IPS-20b (cell line): ENCODE measurements around the gene ANKRD28.

Experiments
- H3K27ac ChIP-seq: one replicate; pipeline ENCODE4 v1.5.1; 2013; ENCODE audit warnings: low read length
- H3K27me3 ChIP-seq: 2 replicates; pipeline ENCODE4 v1.6.1; 2013; ENCODE audit warnings: mild to moderate bottlenecking, low read length, inconsistent platforms; ENCODE audit not compliant: insufficient read depth
- H3K36me3 ChIP-seq: 2 replicates; pipeline ENCODE4 v1.6.1; 2013; ENCODE audit warnings: low read depth, mild to moderate bottlenecking, inconsistent platforms, low read length, moderate library complexity; ENCODE audit not compliant: insufficient read depth
- H3K4me1 ChIP-seq: 2 replicates; pipeline ENCODE4 v1.6.1; 2013; ENCODE audit warnings: mild to moderate bottlenecking, control low read depth, inconsistent platforms, low read length, moderate library complexity; ENCODE audit not compliant: insufficient read depth
- H3K4me3 ChIP-seq: 2 replicates; pipeline ENCODE4 v1.5.1; 2013; ENCODE audit warnings: mild to moderate bottlenecking, low read length, inconsistent platforms
- H3K9ac ChIP-seq: 2 replicates; pipeline ENCODE4 v1.6.1; 2013; ENCODE audit warnings: low read depth, mild to moderate bottlenecking, inconsistent platforms, low read length, moderate library complexity
- H3K9me3 ChIP-seq: 2 replicates; pipeline ENCODE4 v1.6.1; 2013; ENCODE audit warnings: mild to moderate bottlenecking, low read depth, low read length, inconsistent platforms; ENCODE audit not compliant: insufficient read depth

Gene ANKRD28

DNA sequence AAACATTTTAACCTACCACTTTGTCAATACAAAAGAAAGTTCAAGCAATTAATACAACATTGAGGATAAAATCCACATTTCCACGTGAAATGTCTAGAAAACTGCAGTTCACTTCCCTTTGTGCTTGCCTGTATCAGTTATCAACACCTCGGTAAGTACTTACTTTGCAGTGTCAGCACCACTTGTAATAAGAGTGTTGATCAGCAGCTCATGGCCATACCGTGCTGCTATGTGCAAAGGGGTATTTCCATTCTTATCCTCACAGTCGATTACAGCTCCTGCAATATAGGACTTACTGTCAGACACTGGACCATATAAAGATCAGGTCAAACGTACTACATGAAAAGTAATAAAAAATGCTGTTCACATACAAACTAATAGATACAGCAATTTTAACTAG, 84.4 kb downstream of the ANKRD28 start:
- Histone ChIP-seq H3K36me3 (peaks cover 39% of the 10 kb centered on the region), H3K4me1 (no peaks in the 10 kb centered on the region; the same call in 1 of the 2 replicates), H3K9ac (no peak overlapping the region), H3K27me3 (no peaks in the 10 kb centered on the region), H3K4me3 (no peak overlapping the region), H3K27ac (no peak overlapping the region), H3K9me3 (no peaks in the 10 kb centered on the region)

DNA sequence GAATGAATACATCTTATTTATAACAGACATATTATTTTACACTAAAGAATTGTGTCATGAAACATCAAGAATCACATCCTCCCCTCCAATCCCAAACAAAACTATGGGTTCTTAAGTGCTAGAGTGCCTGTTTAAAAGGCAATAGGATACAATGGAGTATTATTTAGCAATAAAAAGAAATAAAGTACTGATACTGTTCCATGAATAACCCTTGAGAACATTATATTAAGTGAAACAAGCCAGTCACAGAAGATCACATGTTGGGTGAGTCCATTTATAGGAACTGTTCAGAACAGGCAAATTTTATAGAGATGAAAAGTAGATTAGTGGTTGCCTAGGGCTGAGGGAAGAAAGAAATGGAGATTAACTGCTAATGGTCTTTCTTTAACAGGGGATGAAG, 86.5 kb downstream of the ANKRD28 start:
- Histone ChIP-seq H3K4me3 (no peak overlapping the region), H3K9me3 (no peaks in the 10 kb centered on the region), H3K36me3 (peaks cover 55% of the 10 kb centered on the region)

DNA sequence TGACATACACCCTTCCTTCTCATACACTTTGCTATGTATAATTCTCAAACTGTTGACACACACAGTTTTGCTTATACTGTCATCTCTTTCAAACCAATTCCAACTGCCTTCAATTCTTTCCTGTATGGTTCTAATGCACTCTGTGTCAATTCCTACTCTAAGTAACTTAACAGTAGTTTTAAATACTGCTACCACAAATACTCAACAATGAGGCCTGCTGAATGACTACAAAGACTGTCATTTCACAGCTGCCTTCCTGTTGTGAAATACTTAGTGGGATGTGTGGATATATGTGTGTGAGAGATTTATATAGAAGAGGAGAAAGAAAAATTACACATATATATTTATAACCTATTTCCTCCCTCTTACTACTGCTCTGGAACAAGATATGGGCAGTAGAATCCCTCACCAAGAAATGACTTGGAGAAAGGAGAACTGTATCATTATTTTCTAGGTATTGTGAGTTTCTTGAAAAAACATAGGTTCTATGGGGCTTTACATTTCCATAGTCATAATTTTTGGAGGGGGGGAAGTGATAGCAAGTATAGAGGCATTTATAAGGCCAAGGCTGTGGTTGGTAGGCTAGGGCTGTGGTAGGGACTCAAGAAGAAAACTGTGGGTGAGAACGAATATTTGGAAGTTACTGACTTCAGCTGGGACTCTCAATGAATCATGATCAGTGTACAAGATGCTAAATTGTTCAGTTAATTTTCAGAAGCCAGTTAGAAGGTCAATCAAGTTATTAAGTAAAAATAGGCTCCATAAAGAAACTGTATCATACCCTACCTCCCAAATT, 88.7 kb downstream of the ANKRD28 start:
- peaks cover 55% of the 10 kb centered on the region for H3K36me3 ChIP-seq
- no peak overlapping the region for H3K27ac ChIP-seq
- H3K27me3 ChIP-seq, result no peaks in the 10 kb centered on the region
- H3K9me3 ChIP-seq, result no peaks in the 10 kb centered on the region
- H3K4me3 ChIP-seq, result no peak overlapping the region
- H3K9ac ChIP-seq, result no peak overlapping the region
- no peaks in the 10 kb centered on the region for H3K4me1 ChIP-seq

More for the DNA sequence above, 86.5 kb downstream of the ANKRD28 start:
- Histone ChIP-seq H3K4me1 (no peaks in the 10 kb centered on the region), H3K27ac (no peak overlapping the region), H3K9ac (no peak overlapping the region), H3K27me3 (no peaks in the 10 kb centered on the region)

DNA sequence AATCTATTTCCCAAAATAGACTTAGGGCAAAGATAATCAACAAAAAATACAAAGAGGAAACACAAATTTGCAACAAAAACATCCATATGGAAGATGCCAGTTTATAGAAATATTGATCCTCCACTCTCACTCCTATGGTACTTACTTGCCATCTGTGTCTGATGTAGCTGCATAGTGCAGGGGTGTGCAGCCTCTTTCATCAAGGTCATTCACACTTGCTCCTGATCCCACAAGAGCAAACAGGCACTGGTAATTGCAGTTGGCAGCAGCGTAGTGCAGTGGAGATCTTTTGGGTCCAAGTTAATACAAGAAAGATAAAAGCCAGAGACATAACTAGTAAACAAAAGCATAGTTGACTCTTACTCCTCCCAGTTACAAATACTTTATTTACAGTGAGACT, 90.0 kb downstream of the ANKRD28 start:
- no peak overlapping the region for H3K27ac ChIP-seq
- H3K4me1 ChIP-seq, result no peaks in the 10 kb centered on the region
- no peaks in the 10 kb centered on the region for H3K9me3 ChIP-seq
- H3K36me3 ChIP-seq, result peaks cover 55% of the 10 kb centered on the region
- no peak overlapping the region for H3K4me3 ChIP-seq
- H3K27me3 ChIP-seq, result no peaks in the 10 kb centered on the region
- H3K9ac ChIP-seq, result no peak overlapping the region

DNA sequence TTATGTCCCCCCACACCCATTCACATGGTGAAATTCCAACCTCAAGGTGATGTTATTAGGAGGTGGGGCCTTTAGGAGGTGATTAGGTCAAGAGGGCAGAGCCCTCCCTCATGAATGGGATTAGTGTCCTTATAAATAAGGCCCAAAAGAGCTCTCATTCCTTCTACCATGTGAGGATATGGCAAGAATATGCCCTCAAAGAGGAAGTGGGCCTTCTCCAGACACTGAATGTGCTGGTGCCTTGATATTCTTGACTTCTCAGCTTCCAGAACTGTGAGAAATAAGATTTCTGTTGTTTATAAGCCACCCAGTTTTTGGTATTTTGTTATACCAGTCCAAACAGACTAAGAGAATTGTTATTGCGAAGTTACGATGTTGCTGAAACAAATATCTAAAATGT, 94.4 kb downstream of the ANKRD28 start:
- no peak overlapping the region for H3K9ac ChIP-seq
- H3K9me3 ChIP-seq, result no peaks in the 10 kb centered on the region
- no peaks in the 10 kb centered on the region for H3K27me3 ChIP-seq
- H3K4me3 ChIP-seq, result no peak overlapping the region
- H3K36me3 ChIP-seq, result peaks cover 16% of the 10 kb centered on the region
- H3K27ac ChIP-seq, result no peak overlapping the region
- H3K4me1 ChIP-seq, result no peaks in the 10 kb centered on the region

DNA sequence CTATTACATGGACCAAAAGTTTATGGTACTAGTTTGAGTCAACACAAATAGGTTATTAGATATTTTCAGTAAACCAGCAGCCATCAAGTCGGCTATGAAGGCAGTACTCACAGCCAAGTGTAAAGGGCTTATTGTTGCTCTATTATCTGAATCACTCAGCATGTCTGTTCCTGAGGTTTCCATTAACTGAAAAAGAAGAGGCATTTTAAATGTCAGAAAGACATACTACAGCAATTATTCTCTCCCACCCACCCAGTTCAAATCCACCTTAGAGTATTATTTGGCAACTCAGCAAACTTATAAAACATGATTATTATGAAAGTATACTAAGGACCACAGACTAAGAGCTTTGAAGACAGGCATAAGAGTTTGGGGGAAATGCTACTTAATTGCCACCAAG, 103.2 kb downstream of the ANKRD28 start:
- peaks cover 47% of the 10 kb centered on the region for H3K36me3 ChIP-seq
- H3K4me3 ChIP-seq, result no peak overlapping the region
- H3K9ac ChIP-seq, result no peak overlapping the region
- no peaks in the 10 kb centered on the region for H3K9me3 ChIP-seq
- no peaks in the 10 kb centered on the region for H3K27me3 ChIP-seq
- no peaks in the 10 kb centered on the region; the same call in 1 of the 2 replicates for H3K4me1 ChIP-seq
- H3K27ac ChIP-seq, result no peak overlapping the region

DNA sequence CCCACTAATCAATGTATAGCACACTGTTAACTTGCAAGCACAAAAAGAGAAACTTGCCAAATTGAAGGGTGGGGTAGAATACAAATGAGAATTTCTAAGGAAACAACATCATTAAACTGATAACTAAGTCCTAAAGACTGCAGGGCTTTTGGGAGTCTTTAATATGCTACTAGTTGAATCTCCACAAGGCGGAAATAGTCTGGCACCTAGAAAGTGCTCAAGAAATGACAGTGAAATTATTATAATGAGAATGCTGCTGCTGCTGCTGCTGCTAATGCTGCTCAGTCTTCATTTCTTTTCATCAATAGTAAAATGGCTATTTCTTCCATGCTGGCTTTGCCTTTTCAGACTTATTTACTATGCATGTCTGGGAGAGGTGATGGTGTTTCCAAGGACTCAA, 104.4 kb downstream of the ANKRD28 start:
- H3K9me3 ChIP-seq, result no peaks in the 10 kb centered on the region
- H3K27me3 ChIP-seq, result no peaks in the 10 kb centered on the region
- H3K4me3 ChIP-seq, result no peak overlapping the region
- no peak overlapping the region for H3K9ac ChIP-seq
- H3K27ac ChIP-seq, result no peak overlapping the region
- peaks cover 60% of the 10 kb centered on the region for H3K36me3 ChIP-seq
- no peaks in the 10 kb centered on the region; the same call in 1 of the 2 replicates for H3K4me1 ChIP-seq

DNA sequence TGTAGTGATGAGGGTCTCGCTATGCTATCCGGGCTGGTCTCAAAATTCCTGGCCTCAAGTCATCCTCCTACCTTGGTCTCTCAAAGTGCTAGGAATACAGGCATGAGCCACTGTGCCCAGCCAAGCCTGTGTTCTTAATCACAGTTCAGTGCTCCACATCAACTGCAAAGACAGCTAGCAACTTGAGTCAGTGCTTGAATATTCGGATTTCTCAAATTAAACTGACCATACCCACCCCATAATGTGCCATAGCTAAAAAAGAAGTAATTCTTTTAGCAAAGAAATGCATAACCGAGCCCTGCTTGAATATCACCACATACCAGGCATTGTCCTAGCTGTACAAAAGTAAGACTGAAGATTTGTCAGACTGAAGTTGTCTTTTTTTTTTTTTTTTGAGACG, 107.0 kb downstream of the ANKRD28 start:
- Histone ChIP-seq H3K36me3 (peaks cover 74% of the 10 kb centered on the region), H3K9ac (no peak overlapping the region)

DNA sequence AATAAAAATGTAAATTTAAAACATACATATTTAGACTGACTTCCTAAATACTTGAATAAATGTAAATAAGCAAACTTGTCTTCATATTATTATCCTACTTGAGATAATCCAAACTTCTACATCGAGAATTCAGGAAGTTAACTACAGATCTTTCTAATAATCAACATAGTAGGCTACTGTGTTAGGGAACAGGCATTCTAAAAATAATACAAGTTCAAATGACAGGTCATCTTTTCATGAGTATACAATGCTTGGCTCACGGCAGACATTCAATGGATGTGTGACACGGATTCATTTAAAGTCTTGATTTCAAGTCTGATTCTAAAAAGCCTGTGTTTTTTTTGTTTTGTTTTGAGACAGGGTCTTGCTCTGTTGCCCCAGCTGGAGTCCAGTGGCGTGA, 107.5 kb downstream of the ANKRD28 start:
- Histone ChIP-seq H3K4me3 (no peak overlapping the region), H3K9me3 (no peaks in the 10 kb centered on the region), H3K27ac (no peak overlapping the region), H3K27me3 (no peaks in the 10 kb centered on the region), H3K9ac (no peak overlapping the region), H3K36me3 (peaks cover 75% of the 10 kb centered on the region), H3K4me1 (no peaks in the 10 kb centered on the region; the same call in 1 of the 2 replicates)

More for the DNA sequence above, 107.0 kb downstream of the ANKRD28 start:
- no peaks in the 10 kb centered on the region for H3K9me3 ChIP-seq
- H3K4me3 ChIP-seq, result no peak overlapping the region
- H3K27me3 ChIP-seq, result no peaks in the 10 kb centered on the region
- H3K4me1 ChIP-seq, result no peaks in the 10 kb centered on the region; the same call in 1 of the 2 replicates
- H3K27ac ChIP-seq, result no peak overlapping the region

DNA sequence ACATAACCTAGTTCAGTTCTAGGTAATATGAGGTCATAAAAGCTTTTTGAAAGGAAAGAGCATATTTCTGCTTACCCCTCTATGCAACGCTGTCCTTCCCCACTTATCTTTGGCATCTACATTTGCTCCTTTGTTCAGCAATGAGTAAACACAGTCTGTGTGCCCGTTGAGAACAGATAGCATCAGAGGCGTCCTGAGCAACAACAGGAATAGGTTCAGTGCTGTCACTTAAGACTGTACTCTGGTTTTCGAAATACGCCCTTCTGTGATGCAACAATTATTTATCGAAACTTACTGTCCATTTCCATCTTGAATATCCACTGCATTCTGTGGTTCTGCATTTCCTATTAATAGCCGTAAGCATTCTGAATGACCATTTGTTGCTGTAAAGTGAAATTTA, 111.9 kb downstream of the ANKRD28 start:
- Histone ChIP-seq H3K27ac (no peak overlapping the region), H3K4me1 (no peaks in the 10 kb centered on the region), H3K27me3 (no peaks in the 10 kb centered on the region), H3K9me3 (no peaks in the 10 kb centered on the region), H3K36me3 (peaks cover 83% of the 10 kb centered on the region), H3K9ac (no peak overlapping the region), H3K4me3 (no peak overlapping the region)

DNA sequence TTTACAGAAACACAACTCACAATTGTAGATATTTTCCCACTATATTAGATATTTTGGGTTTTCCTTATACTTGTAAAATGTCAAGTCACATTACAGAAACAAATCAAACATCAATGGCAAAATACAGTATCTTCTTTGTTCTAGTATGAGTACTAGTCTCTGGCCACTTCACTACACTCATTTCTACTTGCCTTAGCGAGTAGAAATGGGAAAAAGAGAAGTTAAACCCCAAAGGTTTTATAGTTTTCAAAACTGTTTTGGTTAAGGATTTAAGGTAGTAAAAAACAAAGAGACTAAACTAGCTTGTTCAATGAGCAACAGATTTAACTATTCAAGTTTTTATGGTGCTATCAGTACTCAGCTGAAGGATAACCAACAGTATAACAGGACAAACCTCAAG, 114.5 kb downstream of the ANKRD28 start:
- H3K36me3 ChIP-seq, result peaks cover 73% of the 10 kb centered on the region
- H3K9ac ChIP-seq, result no peak overlapping the region
- no peaks in the 10 kb centered on the region for H3K27me3 ChIP-seq
- H3K9me3 ChIP-seq, result no peaks in the 10 kb centered on the region
- no peaks in the 10 kb centered on the region for H3K4me1 ChIP-seq
- no peak overlapping the region for H3K4me3 ChIP-seq
- no peak overlapping the region for H3K27ac ChIP-seq

DNA sequence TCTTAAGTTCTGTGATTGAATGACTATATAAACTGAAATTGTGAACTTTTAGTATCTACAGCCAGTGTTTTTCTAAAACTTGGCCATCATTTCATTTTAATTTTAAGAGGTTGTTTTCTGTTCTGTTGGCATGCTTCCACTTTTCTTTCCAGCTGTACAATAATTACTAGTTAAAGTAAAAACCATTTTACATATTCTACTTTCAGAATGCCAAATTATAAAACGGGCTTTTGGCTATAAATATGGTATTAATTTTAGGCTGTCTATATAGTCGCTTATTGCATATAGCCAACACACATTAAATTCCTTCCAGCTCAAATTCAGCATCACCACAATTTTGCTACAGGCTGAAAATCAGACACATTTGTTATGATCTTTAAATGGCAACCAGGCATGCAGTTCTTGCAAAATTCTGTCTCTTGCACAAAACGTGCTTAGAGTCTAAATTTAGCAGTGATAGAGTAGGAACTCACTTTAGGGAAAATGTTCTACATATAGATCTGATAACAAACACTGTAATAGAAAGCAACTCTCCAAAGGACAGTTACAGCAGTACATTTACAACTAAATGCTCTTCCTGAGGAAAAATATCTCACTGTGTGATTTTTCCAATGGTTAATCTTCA, 115.1 kb downstream of the ANKRD28 start:
- Histone ChIP-seq H3K27me3 (no peaks in the 10 kb centered on the region), H3K27ac (no peak overlapping the region), H3K9me3 (no peaks in the 10 kb centered on the region), H3K9ac (no peak overlapping the region), H3K36me3 (peaks cover 75% of the 10 kb centered on the region), H3K4me1 (no peaks in the 10 kb centered on the region), H3K4me3 (no peak overlapping the region)
